OCI-LY3 (cell line): ENCODE data around the gene ROBO1.

Experiments
- CTCF ChIP-seq: fragments of 200-600, 300-600 bp; sonication (generic); IDR thresholded peaks from 2 replicates; pipeline ENCODE4 v1.5.1; 2014; ENCODE audit warnings: antibody characterized with exemption, low read length, low read depth
- EZH2phosphoT487 ChIP-seq: fragments of 200-600 bp; shearing (Covaris generic); IDR thresholded peaks from 2 replicates; pipeline ENCODE4 v1.6.1; 2018; ENCODE audit warnings: antibody characterized with exemption, mixed run types, low read depth

- TF ChIP-seq CTCF (no peak), EZH2phosphoT487 (no peak)
Measured at GRCh38 chr3:78823434-78823833, 944.4 kb downstream of the ROBO1 start.
